Activated naive CD4-positive, alpha-beta T cell treated with Interleukin-2 at 50 U/mL for 16 hours (primary cell): ENCODE data around the gene SIK3.
A peak's percentile ranks its signal among the peaks of the same experiment; 100 is the strongest.

Experiments
- DNase-seq: peaks from one replicate; pipeline ENCODE4 v3.0.0-alpha.2; 2020

Gene SIK3

DNA sequence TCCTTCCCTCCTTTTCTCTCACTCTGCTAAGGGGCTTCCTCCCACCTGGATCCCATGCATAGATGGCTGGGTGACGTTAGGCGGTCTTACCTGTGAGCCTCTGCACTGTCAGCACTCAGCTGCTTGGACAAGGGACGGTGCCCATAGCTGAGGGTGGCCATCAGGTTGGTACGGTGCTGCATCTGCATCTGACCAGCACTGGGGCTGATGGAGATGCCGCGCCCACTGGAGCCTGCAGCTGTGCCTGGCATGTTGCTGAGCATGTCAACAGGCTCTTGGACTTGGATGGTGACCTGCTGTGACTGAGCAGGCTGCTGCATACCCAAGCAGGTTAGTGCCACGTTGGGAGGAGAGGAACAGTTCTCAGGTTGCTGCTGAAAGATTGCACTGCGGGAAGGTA, 239.1 kb downstream of the SIK3 start:
- no peak for DNase-seq

DNA sequence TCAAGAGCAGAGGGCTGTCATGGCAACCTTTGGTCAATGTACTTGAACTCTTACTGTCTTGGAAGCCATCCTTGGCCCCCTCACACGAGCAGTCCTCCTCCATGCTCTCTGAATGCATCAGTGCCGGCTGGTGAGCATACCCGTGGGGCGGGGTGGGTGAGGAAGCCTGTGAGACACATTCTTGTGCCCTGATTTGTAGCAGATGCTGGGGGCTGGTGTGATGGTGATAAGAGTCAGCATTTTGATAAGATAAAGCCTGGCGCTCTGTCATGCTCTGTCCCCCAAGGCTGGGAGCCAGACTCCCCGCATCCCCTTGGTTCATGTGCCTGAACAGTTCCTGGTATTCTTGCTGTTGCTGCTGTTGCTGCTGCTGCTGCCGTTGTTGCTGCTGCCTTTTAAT, 240.3 kb downstream of the SIK3 start:
- DNase-seq, result no peak

DNA sequence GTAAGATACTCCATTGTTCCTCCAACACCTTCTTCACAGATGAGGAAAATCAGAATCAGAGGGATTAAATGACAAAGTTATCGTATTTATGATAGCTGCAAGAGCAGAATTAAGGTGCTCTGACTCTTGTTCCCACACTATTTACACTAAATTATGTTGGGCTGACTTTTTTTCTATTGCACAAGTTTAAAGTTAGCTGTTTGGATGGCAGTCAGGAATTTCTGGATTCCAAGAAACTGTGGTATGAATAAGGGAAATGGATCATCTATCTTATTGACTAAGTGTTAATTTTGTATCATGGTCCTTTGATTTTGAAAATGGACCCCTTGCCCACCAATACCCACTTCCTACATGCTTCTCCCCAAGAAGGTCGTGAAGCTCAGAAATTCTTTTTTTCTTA, 240.9 kb downstream of the SIK3 start:
- no peak for DNase-seq

DNA sequence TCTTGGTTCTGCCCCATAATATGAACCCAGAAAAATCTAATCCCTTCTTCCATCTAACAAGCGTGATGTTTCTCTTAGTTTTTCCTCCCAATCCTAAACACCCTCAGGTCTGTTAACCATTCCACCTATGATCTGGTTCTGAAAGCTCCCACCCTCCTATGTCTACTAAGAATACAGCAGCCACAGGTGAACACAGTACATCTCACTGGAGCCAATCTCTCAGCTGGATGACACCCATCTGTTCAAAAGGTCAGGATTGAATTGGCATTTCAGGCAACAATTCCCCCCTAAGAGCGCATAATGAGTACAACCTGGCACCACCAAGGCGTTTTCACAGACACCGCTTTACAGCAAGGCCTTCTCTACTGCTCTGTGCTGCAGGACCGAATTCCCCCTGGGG, 241.8 kb downstream of the SIK3 start:
- no peak for DNase-seq

DNA sequence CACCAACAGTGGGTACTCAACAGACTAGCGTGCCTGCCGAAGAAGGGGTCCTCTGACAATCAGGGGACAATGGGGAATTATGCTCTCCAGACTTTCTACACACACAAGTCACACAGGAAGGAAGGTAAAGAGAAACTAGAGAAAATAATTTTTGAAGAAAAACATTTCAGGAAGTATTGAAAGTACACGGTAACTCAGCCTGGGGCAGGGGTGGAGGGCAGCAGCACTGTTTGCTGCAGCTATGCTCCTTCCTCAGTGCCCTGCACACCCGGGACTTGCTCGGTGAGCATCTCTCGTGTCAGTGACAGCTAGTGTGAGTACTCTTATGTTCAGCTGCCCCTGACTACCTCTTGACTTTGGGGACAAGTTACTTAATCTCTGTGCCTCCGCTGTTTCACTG, 242.8 kb downstream of the SIK3 start:
- no peak for DNase-seq

DNA sequence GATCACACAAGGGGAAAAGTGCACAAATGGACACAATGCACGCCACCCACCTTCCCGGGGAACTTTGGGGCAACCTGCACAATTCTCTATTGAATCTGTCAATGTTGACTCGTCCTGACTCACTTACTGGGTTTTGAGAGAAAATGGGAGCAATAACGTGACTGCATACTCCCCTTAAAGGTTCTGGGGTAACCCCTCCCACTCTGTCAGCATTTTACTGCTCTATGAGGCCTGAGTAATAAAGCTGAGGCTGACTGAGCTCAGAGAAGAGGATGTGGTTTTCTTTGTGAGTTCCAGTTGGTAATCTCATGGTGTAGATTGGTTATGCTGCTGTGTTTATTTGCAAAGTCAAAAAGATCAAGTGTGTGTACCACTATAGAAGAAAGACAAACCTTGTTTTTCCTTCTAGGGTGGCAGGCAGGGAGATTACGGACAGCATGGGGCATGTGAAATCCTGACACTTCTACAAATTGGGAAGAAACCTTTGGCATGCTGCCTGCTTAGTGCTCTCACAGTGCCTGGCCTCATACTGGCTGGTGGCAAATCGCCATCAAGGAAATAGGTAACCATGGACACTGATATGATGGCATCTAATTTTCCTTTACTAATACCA, 244.7 kb downstream of the SIK3 start:
- DNase-seq, result peak; percentile 60

DNA sequence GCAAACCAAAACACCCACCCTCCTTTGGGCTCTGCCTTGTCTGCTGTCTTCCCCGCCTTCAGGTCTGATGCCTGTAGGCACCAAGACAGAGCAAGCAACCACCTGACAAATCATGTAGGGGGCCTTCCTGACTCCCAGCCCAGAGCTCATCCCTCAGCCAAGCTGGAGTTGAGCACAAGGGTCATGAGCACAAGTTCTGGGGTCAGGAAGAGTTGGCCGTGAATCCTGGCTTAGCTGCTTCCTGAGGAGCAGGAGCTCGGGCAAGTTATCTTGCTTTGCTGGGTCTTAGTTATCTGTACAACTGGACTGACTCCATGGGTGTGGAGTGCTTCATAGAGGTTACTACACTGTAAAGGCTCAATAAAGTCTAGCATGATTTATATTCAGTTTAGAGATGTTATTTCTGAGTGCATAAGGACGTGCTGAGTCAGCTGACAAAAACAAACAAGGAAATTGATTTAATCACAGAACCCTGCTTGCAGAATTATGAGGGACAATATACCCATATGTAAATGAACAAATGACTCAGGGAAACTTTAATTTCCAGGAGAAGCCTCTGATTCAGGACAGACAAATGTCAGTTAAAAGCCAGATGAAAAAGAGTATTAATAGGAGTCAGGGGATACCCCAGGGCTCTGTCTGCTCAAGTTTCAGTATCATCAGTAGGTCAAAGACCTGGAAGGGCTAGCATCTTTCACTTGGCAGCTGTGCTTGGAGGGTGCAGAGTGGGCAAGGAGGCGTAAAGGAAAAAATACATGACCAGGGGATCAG, 245.8 kb downstream of the SIK3 start:
- DNase-seq, result no peak

DNA sequence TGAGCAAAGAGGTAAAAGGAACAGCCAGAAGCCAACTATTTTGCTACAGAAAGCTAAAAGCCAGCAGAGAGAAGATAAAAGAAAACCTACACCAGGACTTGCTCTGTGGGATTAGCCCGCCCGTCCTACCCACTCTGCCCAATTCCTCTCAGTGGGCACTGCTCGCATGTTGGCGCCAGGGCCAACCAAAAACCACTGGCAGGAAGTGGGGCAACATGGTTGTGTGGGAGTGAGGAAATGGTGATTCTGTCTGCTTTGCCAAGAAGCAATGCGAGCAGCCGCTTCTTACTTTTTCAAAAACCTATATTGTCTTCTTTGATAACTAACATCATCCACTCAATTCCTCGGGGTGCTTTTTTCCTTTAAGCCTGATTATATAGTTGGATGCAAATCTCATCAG, 246.6 kb downstream of the SIK3 start:
- peak; percentile 60 for DNase-seq

DNA sequence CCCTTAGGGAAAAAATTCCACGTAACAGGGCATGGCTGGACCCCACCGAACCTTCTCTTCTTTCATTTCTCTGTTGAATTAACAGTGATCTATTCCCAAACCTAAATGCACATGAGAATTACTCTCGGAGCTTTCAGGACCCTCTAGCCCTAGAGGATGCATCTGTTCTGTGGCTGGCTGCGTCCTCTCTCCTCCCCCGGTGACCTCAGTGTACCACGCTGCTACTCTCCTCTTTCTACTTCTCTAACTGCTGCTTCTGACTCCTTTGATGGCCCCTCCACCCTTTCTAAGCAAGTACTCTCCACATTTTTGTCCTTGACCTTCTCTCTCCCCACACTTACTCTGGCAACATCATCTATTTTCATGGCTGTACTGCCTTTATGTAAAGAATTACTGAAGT, 248.7 kb downstream of the SIK3 start:
- no peak for DNase-seq

DNA sequence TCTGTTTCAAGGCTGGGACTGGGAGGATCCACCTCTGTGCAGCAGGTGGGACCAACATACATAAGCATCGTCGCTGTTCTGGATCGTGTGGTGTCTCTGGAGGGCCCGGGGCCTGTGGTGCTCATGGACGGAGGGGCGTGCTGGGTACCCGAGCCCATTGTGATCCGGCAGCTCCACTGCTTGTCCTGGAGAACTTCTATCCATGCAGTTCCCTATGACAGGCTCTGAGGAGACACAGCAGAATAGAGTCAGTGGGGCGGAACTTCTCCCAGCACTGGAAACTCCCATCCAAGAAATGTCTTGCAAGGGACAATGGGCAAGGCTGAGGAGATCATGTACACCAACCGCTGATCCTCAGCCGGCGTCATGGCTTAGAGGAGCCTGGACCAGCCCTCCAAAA, 249.2 kb downstream of the SIK3 start:
- DNase-seq, result no peak

DNA sequence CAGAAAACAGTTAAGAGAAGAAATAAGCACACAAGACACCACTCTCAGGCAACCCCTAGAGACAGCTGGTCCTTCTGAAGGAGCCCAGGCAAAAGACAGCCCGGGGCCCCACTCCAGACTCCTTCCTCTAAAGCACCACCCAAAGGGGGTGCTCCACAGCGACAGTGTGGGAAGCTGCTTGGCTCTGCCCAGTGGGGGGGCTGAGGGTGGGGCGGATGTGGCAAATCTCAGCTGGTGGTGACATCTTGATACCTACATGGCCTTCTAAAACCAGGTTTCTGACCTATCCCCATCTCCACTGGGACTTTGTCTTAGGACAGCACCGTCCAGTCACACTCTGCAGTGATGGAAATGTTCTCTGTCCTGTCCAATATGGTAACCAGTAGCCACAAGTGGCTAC, 250.6 kb downstream of the SIK3 start:
- no peak for DNase-seq

DNA sequence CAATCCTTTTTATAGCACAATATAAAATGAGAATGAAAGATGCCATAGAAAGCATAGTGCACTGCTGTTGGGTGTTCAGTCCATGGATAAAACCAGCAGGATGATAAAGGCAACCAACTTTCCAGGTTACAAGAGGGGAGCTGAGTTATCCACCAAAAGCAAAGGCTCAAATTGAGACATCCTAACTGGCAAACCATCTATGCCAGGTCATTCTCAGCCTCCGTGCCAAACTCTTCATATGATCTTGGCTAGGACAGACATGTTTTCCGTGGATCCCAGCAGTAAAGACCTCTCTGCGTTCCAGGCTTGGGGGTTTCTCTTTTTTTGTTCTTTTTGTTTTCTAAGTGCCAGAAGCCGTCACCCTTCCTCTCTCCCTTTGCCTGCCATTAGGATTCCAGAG, 253.5 kb downstream of the SIK3 start:
- no peak for DNase-seq

DNA sequence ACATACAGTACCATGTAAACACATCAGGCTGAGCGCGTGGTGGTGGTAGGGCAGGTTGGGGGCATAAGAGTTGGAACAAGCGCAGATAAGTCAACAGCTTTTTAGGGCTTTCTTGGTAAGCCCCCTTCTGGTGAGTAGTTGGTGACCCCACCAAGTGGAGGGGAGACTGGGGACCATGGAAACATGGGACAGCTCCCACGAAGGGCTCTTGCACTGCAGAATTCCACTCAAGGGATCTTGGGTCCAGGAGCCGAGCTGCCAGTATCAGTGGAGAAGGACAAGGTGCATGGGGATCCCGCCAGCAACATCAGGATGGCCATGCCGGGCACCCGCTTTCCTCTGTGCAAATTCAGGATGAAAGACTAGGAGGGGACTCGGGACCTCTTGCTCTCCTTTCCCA, 254.6 kb downstream of the SIK3 start:
- no peak for DNase-seq

DNA sequence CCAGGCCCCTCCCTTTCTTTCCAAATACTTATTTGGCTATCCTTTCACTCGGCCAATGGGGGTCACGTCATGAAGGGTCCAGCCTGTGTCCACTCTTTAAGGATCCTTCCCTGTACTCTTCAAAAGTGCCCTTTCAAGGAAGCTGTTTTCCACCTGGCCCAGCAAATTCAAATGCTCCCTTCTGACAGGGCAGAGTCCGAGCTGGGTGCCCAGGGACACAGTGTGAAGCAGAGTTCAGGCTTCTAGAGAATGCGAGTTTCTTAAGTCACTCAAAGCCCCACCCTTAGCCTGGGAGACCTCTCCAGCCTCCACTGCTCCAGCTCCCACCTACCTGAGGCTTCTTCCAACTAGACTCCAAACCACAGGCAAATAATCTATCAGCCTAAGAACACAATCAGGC, 255.3 kb downstream of the SIK3 start:
- no peak for DNase-seq

DNA sequence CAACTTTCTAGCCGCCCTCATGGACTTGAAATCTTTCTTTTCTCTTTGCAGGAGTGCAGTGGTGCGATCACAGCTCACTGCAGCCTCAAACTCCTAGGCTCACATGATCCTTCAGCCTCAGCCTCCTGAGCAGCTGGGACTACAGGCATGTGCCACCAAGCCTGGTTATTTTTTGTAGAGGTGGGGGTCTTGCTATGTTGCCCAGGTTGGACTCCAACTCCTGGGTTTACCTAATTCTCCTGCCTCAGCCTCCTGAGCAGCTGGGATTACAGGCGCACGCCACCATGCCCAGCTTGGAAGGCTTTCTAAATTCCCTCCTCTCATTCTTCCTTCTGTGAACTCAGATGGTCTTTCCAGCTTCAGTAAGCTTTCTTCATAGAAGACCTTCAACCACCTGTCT, 256.1 kb downstream of the SIK3 start:
- no peak for DNase-seq

DNA sequence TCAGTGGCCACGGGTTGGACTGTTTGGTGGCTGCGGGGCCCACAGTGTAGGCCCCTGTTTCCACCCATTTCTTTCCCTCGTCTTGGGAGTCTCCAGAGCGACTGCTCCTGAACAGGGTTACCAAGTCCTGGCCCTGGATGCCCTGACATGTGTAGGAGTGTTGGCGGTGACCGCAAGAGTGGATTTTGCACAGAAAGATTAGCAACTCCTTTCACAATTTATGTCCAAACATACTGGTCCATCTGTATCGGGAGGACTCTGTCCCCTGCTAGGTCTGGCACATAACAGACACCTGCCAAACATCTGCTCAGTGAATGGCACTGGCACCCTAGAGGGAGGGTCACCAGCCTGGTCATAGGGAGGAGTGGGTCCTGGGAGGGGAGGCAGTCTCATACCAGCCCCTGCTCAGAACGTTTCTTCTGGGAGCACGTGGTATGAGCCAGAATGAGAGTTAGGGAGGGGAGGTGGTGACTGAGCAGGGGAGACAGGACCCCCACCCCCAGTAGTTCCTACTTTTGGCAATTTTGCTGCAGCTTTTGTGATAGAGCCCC, 257.4 kb downstream of the SIK3 start:
- no peak for DNase-seq

DNA sequence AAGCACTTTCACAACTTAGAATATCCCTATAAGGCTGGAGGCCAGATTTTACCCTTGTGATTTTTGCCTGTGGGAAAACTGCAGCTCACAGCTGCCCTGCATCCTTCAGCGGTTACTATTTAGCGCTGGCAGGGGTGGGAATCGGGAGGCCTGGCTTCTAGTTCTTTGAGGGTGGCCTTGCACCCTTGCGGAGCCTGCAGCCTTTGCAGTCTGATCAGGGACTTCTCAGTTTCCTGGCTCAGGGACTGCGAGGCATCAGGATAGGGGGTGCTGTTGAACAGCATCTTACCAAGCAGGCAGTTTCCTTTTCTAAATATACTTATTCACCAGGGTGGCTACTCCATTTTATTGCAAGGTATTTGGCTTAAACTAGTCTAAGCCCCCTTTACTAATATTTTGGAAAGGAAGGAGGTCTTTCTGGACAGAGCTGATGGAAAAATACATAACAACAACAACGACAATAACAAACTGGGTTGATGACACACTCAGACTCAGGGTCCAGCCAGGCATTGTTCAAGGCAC, 257.9 kb downstream of the SIK3 start:
- no peak for DNase-seq

DNA sequence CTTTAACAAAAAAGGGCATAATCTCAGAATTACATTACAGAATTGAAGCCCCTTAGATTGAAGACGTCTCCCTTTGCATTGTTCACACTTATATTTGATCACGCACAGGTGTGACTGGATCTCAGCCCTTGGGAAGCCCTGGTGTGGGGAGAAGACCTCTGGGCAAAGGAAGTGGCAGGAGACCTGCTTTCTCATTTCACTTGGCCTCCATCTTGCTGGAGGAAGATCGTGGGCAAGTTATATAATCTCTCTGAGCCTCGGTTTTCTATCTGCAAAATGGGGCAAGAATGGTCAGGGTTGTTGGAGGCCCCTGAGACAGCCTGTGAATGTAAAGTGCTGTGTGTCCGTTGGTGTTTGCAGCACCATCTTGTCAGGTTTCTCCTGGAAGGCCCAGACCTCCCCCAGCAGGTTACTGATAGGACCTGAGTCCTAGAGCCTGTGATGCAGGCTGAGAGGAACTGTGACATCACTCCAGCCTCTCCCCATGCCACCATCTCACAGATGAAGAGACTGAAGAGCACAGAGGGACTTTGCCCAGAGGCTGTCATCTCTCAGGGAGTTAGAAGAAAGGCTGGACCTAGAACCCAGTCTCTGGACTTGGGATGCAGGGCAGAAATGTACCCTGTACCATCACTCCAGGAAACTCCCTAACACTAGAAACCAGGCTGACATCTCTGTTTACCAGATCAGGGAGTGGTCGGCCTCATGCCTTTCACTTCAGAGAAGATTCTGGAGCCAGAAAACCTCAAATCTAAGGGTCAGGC, 259.7 kb downstream of the SIK3 start:
- no peak for DNase-seq

DNA sequence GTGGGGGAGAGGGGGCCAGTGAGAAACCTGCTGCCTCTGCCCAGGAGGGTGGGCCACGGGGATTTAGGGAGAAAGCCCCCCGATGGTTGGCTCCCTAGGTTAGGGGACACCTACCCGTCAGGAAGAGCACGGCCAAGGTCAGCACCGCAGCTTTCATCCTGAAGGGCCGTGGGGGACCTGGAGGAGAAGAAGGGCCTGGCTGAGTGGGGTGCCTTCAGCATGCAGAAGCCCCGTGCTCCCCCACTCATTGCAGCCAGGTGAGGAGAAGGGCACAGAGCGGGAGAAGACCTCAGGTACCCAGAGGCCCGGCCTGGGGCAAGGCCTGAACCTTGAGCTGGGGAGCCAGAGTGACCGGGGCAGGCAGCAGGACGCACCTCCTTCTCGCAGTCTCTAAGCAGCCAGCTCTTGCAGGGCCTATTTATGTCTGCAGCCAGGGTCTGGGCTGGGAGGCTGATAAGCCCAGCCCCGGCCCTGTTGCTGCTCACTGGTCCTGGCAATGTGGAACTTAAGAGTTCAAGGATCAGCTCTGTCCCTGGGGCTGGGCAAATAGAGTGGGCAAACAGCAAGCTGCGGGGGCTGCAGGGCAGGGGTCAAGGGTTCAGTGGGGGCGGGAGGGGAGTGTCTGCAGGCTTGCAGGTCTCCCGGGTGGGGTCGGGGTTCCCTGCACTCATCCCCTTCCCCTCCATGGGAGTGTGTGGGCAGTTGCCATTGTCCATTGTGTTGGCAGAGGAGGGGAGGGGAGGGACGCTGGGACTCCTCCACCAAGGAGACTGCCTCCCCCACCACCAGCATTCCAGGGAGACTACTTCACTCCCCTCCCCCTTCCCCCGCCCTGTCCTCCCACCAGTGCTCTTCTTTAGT, 260.8 kb downstream of the SIK3 start, which contains the start of gene APOA1:
APOA1 (minus strand) TSS at position 392 of the 861 bp plus-strand sequence; CDS start at position 157, 235 bp downstream.
- DNase-seq, result no peak

DNA sequence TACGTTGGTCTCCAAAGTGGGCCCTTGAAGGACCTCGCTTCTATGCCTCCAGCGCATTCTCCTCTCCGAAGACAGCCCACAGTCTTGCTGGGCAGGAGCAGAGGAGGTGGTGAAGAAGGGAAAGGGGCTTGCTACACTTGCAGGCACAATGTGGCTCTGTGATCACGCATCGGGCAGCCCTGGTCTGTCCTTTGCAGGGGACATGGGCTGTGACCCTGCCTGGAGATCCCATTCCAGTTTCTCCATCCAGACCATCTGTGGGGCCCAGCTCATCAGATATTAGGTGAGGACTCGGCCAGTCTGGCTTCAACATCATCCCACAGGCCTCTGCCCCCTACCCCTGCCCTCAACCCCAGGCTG, 261.6 kb downstream of the SIK3 start:
- no peak for DNase-seq

DNA sequence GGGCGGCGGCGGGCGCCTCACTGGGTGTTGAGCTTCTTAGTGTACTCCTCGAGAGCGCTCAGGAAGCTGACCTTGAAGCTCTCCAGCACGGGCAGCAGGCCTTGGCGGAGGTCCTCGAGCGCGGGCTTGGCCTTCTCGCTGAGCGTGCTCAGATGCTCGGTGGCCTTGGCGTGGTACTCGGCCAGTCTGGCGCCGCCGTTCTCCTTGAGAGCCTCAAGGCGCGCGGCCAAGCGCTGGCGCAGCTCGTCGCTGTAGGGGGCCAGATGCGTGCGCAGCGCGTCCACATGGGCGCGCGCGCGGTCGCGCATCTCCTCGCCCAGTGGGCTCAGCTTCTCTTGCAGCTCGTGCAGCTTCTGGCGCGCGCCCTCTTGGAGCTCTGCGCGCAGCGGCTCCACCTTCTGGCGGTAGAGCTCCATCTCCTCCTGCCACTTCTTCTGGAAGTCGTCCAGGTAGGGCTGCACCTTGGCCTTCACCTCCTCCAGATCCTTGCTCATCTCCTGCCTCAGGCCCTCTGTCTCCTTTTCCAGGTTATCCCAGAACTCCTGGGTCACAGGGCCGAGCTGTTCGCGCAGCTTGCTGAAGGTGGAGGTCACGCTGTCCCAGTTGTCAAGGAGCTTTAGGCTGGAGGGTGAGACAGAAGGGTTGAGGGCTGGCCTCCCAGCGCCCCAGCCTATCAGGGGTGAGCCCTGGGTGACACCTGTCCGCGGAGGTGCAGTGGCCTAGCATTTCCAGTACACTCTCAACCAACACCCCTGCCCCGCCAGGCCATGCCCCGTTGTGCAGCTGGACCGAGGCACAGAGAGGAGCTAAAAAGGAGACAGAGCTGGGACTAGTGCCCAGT, 262.2 kb downstream of the SIK3 start:
- peak; percentile 76 for DNase-seq
